HCT116 (cell line): ENCODE data around the gene TFDP1. TPM values are rescaled to one million over a fixed set of nuclear protein-coding genes. Genes with fewer than 3 reads are reported as not detected.
"Not testable (repeated sequence)": the region's sequence is repeated elsewhere in the genome, so short reads cannot be mapped to it uniquely, and the experiment has no call there.

Experiments used
- ATAC-seq: fragments of 200-7000 bp; cut with Tn5 transposase; 2 replicates; pipeline ENCODE4 v1.9.1; 2020; ENCODE audit warnings: mild to moderate bottlenecking, moderate library complexity
- BruUV-seq: library from RNA; stranded (reverse); fragments of 400-500 nt; replicated peaks from 2 replicates; lab custom pipeline; 2021; lab: Mats Ljungman, UMichigan
- CTCF ChIA-PET: fragments of 300-600 bp; sonication (Branson Sonifier 250); formaldehyde crosslinking; loops from one replicate; lab custom pipeline; 2021; ENCODE audit warnings: antibody characterized with exemption; lab: Charles Lee
- POLR2A ChIA-PET: fragments of 300-600, 350-600 bp; sonication (Branson Sonifier 250); formaldehyde crosslinking; loops from one replicate; lab custom pipeline; 2021; ENCODE audit warnings: antibody characterized with exemption; lab: Charles Lee
- RAD21 ChIA-PET, 2 experiments: fragments of 300-600 bp; sonication (Branson Sonifier 250); formaldehyde crosslinking; loops; one replicate each; lab custom pipeline; 2023; ENCODE audit warnings: low total read pairs in 2 of 2; ENCODE audit not compliant: uncharacterized antibody in 2 of 2, unreplicated experiment in 2 of 2, low non-redundant PET in 1 of 2; lab: Charles Lee
- DNase-seq: peaks from one replicate; pipeline ENCODE4 v3.0.0-alpha.2; 2010; ENCODE audit warnings: low read depth, low spot score
- H2AFZ ChIP-seq: fragments of 200-600 bp; shearing (Covaris generic), sonication (generic); 2 replicates; pipeline ENCODE4 v1.6.1; 2017; ENCODE audit warnings: low read depth, mixed run types, mixed read lengths, antibody characterized with exemption, low read length; ENCODE audit not compliant: poor library complexity, severe bottlenecking
- H3K27ac ChIP-seq: 2 replicates; pipeline ENCODE4 v1.5.1; 2012; ENCODE audit warnings: low read depth, low read length
- H3K27me3 ChIP-seq: fragments of 200-600 bp; sonication (generic); 2 replicates; pipeline ENCODE4 v1.6.1; 2016; ENCODE audit warnings: mixed run types, low read length, mixed read lengths; ENCODE audit not compliant: insufficient read depth
- H3K36me3 ChIP-seq, 2 experiments: fragments of 200-500 bp in 1 of 2; fragments of 200-600 bp in 1 of 2; sonication (Bioruptor generic) in 1 of 2; sonication (generic) in 1 of 2; 2 replicates each; pipeline versions ENCODE4 v1.5.1 to v1.6.1; 2014 to 2016; ENCODE audit warnings: low read length in 2 of 2, inconsistent platforms in 1 of 2, mixed read lengths in 1 of 2, mixed run types in 1 of 2; ENCODE audit not compliant: insufficient read depth in 2 of 2, control insufficient read depth in 1 of 2
- H3K4me1 ChIP-seq, 2 experiments: fragments of 200-600 bp in 1 of 2; sonication (generic) in 1 of 2; 2 replicates each; pipeline versions ENCODE4 v1.5.1 to v1.6.1; 2012 to 2017; ENCODE audit warnings: low read length in 2 of 2, inconsistent platforms in 1 of 2, mild to moderate bottlenecking in 1 of 2, mixed read lengths in 1 of 2, mixed run types in 1 of 2, moderate library complexity in 1 of 2; ENCODE audit not compliant: insufficient read depth in 2 of 2, control insufficient read depth in 1 of 2
- H3K4me2 ChIP-seq: fragments of 200-600 bp; sonication (generic); 2 replicates; pipeline ENCODE4 v1.6.1; 2017; ENCODE audit warnings: mixed run types, low read length, mixed read lengths
- H3K4me3 ChIP-seq, 2 experiments: fragments of 200-600 bp in 1 of 2; sonication (generic) in 1 of 2; replicated peaks in 1 of 2; 2 replicates each; pipeline ENCODE4 v1.5.1; 2011 to 2016; ENCODE audit warnings: low read length in 2 of 2, control low read depth in 1 of 2, low read depth in 1 of 2, mild to moderate bottlenecking in 1 of 2, mixed read lengths in 1 of 2, mixed run types in 1 of 2
- H3K79me2 ChIP-seq: fragments of 200-600 bp; sonication (generic); 2 replicates; pipeline ENCODE4 v1.6.1; 2017; ENCODE audit warnings: mild to moderate bottlenecking, mixed run types, low read length, moderate library complexity, mixed read lengths; ENCODE audit not compliant: insufficient read depth
- H3K9ac ChIP-seq: fragments of 200-600 bp; sonication (generic); 2 replicates; pipeline ENCODE4 v1.6.1; 2016; ENCODE audit warnings: low read length, mixed read lengths
- H3K9me2 ChIP-seq: fragments of 200-600 bp; sonication (generic), shearing (Covaris generic); 2 replicates; pipeline ENCODE4 v1.6.1; 2017; ENCODE audit warnings: mixed run types, mild to moderate bottlenecking, moderate library complexity; ENCODE audit not compliant: insufficient read depth
- H3K9me3 ChIP-seq, 2 experiments: fragments of 200-500 bp in 1 of 2; fragments of 200-600 bp in 1 of 2; sonication (Bioruptor generic) in 1 of 2; sonication (generic) in 1 of 2; 2 replicates each; pipeline ENCODE4 v1.6.1; 2014 to 2017; ENCODE audit warnings: low read length in 2 of 2, mixed read lengths in 2 of 2, inconsistent platforms in 1 of 2, low read depth in 1 of 2, mild to moderate bottlenecking in 1 of 2, mixed run types in 1 of 2, moderate library complexity in 1 of 2; ENCODE audit not compliant: control insufficient read depth in 1 of 2, insufficient read depth in 1 of 2
- H4K20me1 ChIP-seq: fragments of 200-600 bp; sonication (generic), shearing (Covaris generic); 2 replicates; pipeline ENCODE4 v1.6.1; 2017; ENCODE audit warnings: mixed run types, mild to moderate bottlenecking, moderate library complexity; ENCODE audit not compliant: insufficient read depth
- CEBPB ChIP-seq: IDR thresholded peaks from 2 replicates; pipeline ENCODE4 v1.6.1; 2012; ENCODE audit warnings: low read depth
- ELF1 ChIP-seq: IDR thresholded peaks from 2 replicates; pipeline ENCODE4 v1.6.1; 2012; ENCODE audit warnings: low read depth, borderline replicate concordance
- FOSL1 ChIP-seq: IDR thresholded peaks from 2 replicates; pipeline ENCODE4 v1.6.1; 2012; ENCODE audit warnings: low read depth
- JUND ChIP-seq: IDR thresholded peaks from 2 replicates; pipeline ENCODE4 v1.6.1; 2012
- POLR2A ChIP-seq: IDR thresholded peaks from 2 replicates; pipeline ENCODE4 v1.7.0; 2011; ENCODE audit warnings: borderline replicate concordance; ENCODE audit not compliant: insufficient read depth, insufficient read length; ENCODE audit errors: extremely low read depth
- REST ChIP-seq: IDR thresholded peaks from 2 replicates; pipeline ENCODE4 v1.6.1; 2012; ENCODE audit warnings: low read depth
- ZFX ChIP-seq: fragments of 450-650 bp; IDR thresholded peaks from 2 replicates; pipeline ENCODE4 v1.6.1; 2017
- intact Hi-C: fragments of 100-400 bp; cut with micrococcal nuclease; formaldehyde crosslinking; loops from 2 replicates; pipeline ENCODE4 v1.10.0; 2022
- total RNA-seq: library from RNA; stranded (reverse); gene quantifications from one replicate; pipeline ENCODE4 v1.2.1, GENCODE V29; 2021; ENCODE audit not compliant: unreplicated experiment

The TFDP1 gene
- total RNA-seq, 1 experiment from 2014 or later, result 169 TPM

GRCh38 chr13:113592571-113592970, 8.0 kb downstream of the TFDP1 start:
- ATAC-seq (no peak), DNase-seq (no peak)
- no peak overlapping the region for H3K9ac ChIP-seq
- peaks cover 94% of the 10 kb centered on the region for H3K79me2 ChIP-seq
- CTCF ChIA-PET, result no interaction called here
- no peaks in the 10 kb centered on the region for H3K27me3 ChIP-seq
- peaks cover 15 to 63% of the 10 kb centered on the region in 2 experiments for H3K36me3 ChIP-seq
- H3K4me2 ChIP-seq, result no peak overlapping the region
- H2AFZ ChIP-seq, result no peak overlapping the region
- TF ChIP-seq POLR2A (no peak), JUND (no peak), CEBPB (no peak), REST (no peak), FOSL1 (no peak), ELF1 (no peak), ZFX (no peak)
- H4K20me1 ChIP-seq, result peaks cover 6% of the 10 kb centered on the region; the same call in 1 of the 2 replicates
- no peak overlapping the region for H3K4me3 ChIP-seq
- H3K4me1 ChIP-seq, result no peaks in the 10 kb centered on the region
- RAD21 ChIA-PET, result no interaction called here
- no peaks in the 10 kb centered on the region for H3K9me3 ChIP-seq
- no peaks in the 10 kb centered on the region for H3K9me2 ChIP-seq
- intact Hi-C loops, result no loop called here
- H3K27ac ChIP-seq, result no peak overlapping the region
- POLR2A ChIA-PET, result no interaction called here
- BruUV-seq, result no TSS peak

GRCh38 chr13:113594066-113594821, 9.7 kb downstream of the TFDP1 start:
- H3K4me2 ChIP-seq, CTCF ChIA-PET, H3K4me3 ChIP-seq, intact Hi-C loops, POLR2A ChIA-PET, H3K9me2 ChIP-seq, H3K27ac ChIP-seq, H3K4me1 ChIP-seq, H3K9me3 ChIP-seq, DNase-seq, BruUV-seq, H3K27me3 ChIP-seq, H4K20me1 ChIP-seq, H3K9ac ChIP-seq, ATAC-seq, H2AFZ ChIP-seq, RAD21 ChIA-PET: not testable (repeated sequence)
- Histone ChIP-seq H3K79me2 (peaks cover 94% of the 10 kb centered on the region), H3K36me3 (peaks cover 15 to 58% of the 10 kb centered on the region in 2 experiments)
